Keratinocyte (primary cell): ENCODE results near the gene AAMDC. TPM values are rescaled to one million over a fixed set of nuclear protein-coding genes. Genes with fewer than 3 reads are reported as not detected.

ENCODE experiments used
- DNase-seq: peaks from one replicate; pipeline ENCODE4 v3.0.0-alpha.2; 2011; ENCODE audit warnings: low read depth, missing footprints, low spot score
- FAIRE-seq: peaks from 2 replicates; lab custom pipeline; 2011; peaks lifted over from hg19 to GRCh38; lab: Jason Lieb, UNC
- H2AFZ ChIP-seq: 2 replicates; pipeline ENCODE4 v1.6.0; 2012; ENCODE audit warnings: low read length, control low read depth, inconsistent platforms; ENCODE audit not compliant: control insufficient read depth
- H3K27ac ChIP-seq: 2 replicates; pipeline ENCODE4 v1.5.1; 2011; ENCODE audit warnings: low read length; ENCODE audit not compliant: control insufficient read depth, insufficient read depth
- H3K27me3 ChIP-seq: 3 replicates; pipeline ENCODE4 v1.6.0; 2011; ENCODE audit warnings: low read length; ENCODE audit not compliant: control insufficient read depth, insufficient read depth; ENCODE audit errors: extremely low read depth
- H3K36me3 ChIP-seq, 2 experiments: 2 replicates in 1 of 2; 3 replicates in 1 of 2; pipeline ENCODE4 v1.5.1; 2011; ENCODE audit warnings: low read length in 2 of 2, mild to moderate bottlenecking in 1 of 2; ENCODE audit not compliant: control insufficient read depth in 2 of 2, insufficient read depth in 2 of 2; ENCODE audit errors: extremely low read depth in 1 of 2
- H3K4me1 ChIP-seq: 3 replicates; pipeline ENCODE4 v1.5.1; 2011; ENCODE audit warnings: low read length; ENCODE audit not compliant: control insufficient read depth, insufficient read depth; ENCODE audit errors: extremely low read depth
- H3K4me2 ChIP-seq: 3 replicates; pipeline ENCODE4 v1.6.0; 2011; ENCODE audit warnings: low read depth, low read length; ENCODE audit not compliant: control insufficient read depth, insufficient read depth; ENCODE audit errors: extremely low read depth
- H3K4me3 ChIP-seq, 3 experiments: fragments of 200-600 bp in 1 of 3; sonication (generic) in 1 of 3; 2 replicates in 2 of 3; 3 replicates in 1 of 3; pipeline ENCODE4 v1.5.1; 2011 to 2016; ENCODE audit warnings: low read length in 3 of 3, mild to moderate bottlenecking in 3 of 3, control low read depth in 2 of 3, inconsistent platforms in 1 of 3, low read depth in 1 of 3, mixed read lengths in 1 of 3, mixed run types in 1 of 3, moderate library complexity in 1 of 3; ENCODE audit not compliant: control insufficient read depth in 2 of 3, insufficient read depth in 2 of 3; ENCODE audit errors: extremely low read depth in 1 of 3
- H3K79me2 ChIP-seq: 2 replicates; pipeline ENCODE4 v1.6.0; 2012; ENCODE audit warnings: low read length; ENCODE audit not compliant: control insufficient read depth, insufficient read depth
- H3K9ac ChIP-seq: 3 replicates; pipeline ENCODE4 v1.6.0; 2011; ENCODE audit warnings: low read length; ENCODE audit not compliant: control insufficient read depth, insufficient read depth; ENCODE audit errors: extremely low read depth
- H3K9me1 ChIP-seq: 3 replicates; pipeline ENCODE4 v1.6.0; 2011; ENCODE audit warnings: low read length; ENCODE audit not compliant: control insufficient read depth, insufficient read depth; ENCODE audit errors: extremely low read depth
- H3K9me3 ChIP-seq: 2 replicates; pipeline ENCODE4 v1.5.1; 2012; ENCODE audit warnings: low read depth, low read length; ENCODE audit not compliant: control insufficient read depth
- H4K20me1 ChIP-seq: 3 replicates; pipeline ENCODE4 v1.6.0; 2011; ENCODE audit warnings: low read length; ENCODE audit not compliant: control insufficient read depth, insufficient read depth; ENCODE audit errors: extremely low read depth
- EZH2 ChIP-seq: IDR thresholded peaks from one replicate; pipeline ENCODE4 v1.6.1; 2012; ENCODE audit warnings: inconsistent platforms, mild to moderate bottlenecking, low read length, moderate library complexity
- dilution Hi-C: fragments of 300-500 bp; cut with MboI; formaldehyde crosslinking; loops from one replicate; pipeline ENCODE4 v1.7.0; 2020; ENCODE audit warnings: low sequenced_read_pairs; ENCODE audit not compliant: extremely low pct_ligation_motif_present
- polyA plus RNA-seq, 5 experiments: library from polyadenylated mRNA; depleted of rRNA in 3 of 5; stranded (reverse) in 3 of 5; stranded (forward) in 1 of 5; unstranded in 1 of 5; fragments of >200 nt; gene quantifications; 1 replicate in 1 of 5; 2 replicates in 3 of 5; 3 replicates in 1 of 5; pipeline versions ENCODE4 v1.2.1 to v1.2.3, GENCODE V29; 2011 to 2012; ENCODE audit warnings: missing spikeins in 2 of 5, low read depth in 1 of 5, low replicate concordance in 1 of 5
- TF ChIP-seq, protein P1 (sequence below), 3 experiments: IDR thresholded peaks in 1 of 3; conservative IDR thresholded peaks in 1 of 3; optimal IDR thresholded peaks in 1 of 3; 2 replicates in 2 of 3; 3 replicates in 1 of 3; pipeline versions ENCODE3 to v1.5.1; 2011; ENCODE audit warnings: low read length in 3 of 3, mild to moderate bottlenecking in 3 of 3, moderate library complexity in 2 of 3, control low read depth in 1 of 3, inconsistent platforms in 1 of 3; ENCODE audit not compliant: insufficient read depth in 2 of 3; ENCODE audit errors: extremely low read depth in 1 of 3

Gene AAMDC
- polyA plus RNA-seq, 1 donor (not counting 4 experiments of a cell fraction or from before 2014, with no cell fraction given), result 22.4 TPM

DNA sequence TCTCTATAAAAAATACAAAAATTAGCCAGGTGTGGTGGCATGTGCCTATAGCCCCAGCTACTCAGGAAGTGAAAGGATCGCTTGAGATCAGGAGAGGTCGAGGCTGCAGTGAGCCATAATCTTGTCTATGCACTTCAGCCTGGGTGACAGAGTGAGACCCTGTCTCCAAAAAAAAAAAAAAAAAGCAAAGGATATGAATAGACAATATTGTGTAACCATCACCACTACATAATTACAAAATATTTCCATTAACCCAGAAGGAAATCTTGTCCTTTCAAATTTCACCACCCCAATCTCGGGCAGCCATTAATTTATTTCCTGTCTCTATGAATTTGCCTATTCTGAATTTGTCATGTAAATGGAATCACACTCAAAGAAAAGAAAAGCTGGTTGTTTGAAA lies 21.6 kb upstream of the AAMDC start:
- Histone ChIP-seq H3K4me2 (no peak overlapping the region), H3K9me1 (no peaks in the 10 kb centered on the region), H3K9ac (no peak overlapping the region), H4K20me1 (no peaks in the 10 kb centered on the region), H3K9me3 (no peaks in the 10 kb centered on the region), H3K79me2 (peaks cover 93% of the 10 kb centered on the region), H3K36me3 (no peaks in the 10 kb centered on the region), H3K27me3 (no peaks in the 10 kb centered on the region), H3K4me1 (peaks cover 4% of the 10 kb centered on the region), H2AFZ (no peak overlapping the region), H3K4me3 (no peak overlapping the region), H3K27ac (no peak overlapping the region)
- dilution Hi-C loops, result no loop called here
- DNase-seq, result no peak
- FAIRE-seq, result no peak
- TF ChIP-seq, protein P1, sequence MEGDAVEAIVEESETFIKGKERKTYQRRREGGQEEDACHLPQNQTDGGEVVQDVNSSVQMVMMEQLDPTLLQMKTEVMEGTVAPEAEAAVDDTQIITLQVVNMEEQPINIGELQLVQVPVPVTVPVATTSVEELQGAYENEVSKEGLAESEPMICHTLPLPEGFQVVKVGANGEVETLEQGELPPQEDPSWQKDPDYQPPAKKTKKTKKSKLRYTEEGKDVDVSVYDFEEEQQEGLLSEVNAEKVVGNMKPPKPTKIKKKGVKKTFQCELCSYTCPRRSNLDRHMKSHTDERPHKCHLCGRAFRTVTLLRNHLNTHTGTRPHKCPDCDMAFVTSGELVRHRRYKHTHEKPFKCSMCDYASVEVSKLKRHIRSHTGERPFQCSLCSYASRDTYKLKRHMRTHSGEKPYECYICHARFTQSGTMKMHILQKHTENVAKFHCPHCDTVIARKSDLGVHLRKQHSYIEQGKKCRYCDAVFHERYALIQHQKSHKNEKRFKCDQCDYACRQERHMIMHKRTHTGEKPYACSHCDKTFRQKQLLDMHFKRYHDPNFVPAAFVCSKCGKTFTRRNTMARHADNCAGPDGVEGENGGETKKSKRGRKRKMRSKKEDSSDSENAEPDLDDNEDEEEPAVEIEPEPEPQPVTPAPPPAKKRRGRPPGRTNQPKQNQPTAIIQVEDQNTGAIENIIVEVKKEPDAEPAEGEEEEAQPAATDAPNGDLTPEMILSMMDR (optimal IDR thresholded peaks at IDR 0.05 in 1 of 3, IDR thresholded peaks at IDR 0.05 in 1 of 3, conservative IDR thresholded peaks at IDR 0.05 in 1 of 3; ENCODE audit: extremely low read depth in 1 of 3, insufficient read depth in 2 of 3, low read length in 3 of 3), result no peak
- no peak for TF ChIP-seq EZH2

GRCh38 chr11:77800449-77800848 lies 20.5 kb upstream of the AAMDC start:
- H3K4me2 ChIP-seq, result no peak overlapping the region
- no peak overlapping the region for H3K9ac ChIP-seq
- peaks cover 4% of the 10 kb centered on the region for H3K4me1 ChIP-seq
- H3K9me1 ChIP-seq, result no peaks in the 10 kb centered on the region
- FAIRE-seq, result no peak
- H3K9me3 ChIP-seq, result no peaks in the 10 kb centered on the region
- dilution Hi-C loops, result no loop called here
- no peak for DNase-seq
- peaks cover 90% of the 10 kb centered on the region for H3K79me2 ChIP-seq
- H4K20me1 ChIP-seq, result peaks cover 3% of the 10 kb centered on the region
- TF ChIP-seq, protein P1 (optimal IDR thresholded peaks at IDR 0.05 in 1 of 3, IDR thresholded peaks at IDR 0.05 in 1 of 3, conservative IDR thresholded peaks at IDR 0.05 in 1 of 3; ENCODE audit: extremely low read depth in 1 of 3, insufficient read depth in 2 of 3, low read length in 3 of 3), result no peak
- TF ChIP-seq EZH2, result no peak
- no peak overlapping the region for H3K4me3 ChIP-seq
- H2AFZ ChIP-seq, result no peak overlapping the region
- no peaks in the 10 kb centered on the region for H3K36me3 ChIP-seq
- no peaks in the 10 kb centered on the region for H3K27me3 ChIP-seq
- H3K27ac ChIP-seq, result no peak overlapping the region
